ENCODE data around the gene PPP2R5D. TPM values are rescaled to one million over a fixed set of nuclear protein-coding genes. Genes with fewer than 3 reads are reported as not detected.

PPP2R5D gene
- total RNA-seq, 1 donor from 2014 or later = 26.8 TPM

GRCh38 chr6:42968126-42968701, 16.2 kb upstream of the PPP2R5D start:
- peaks cover 2% of the 10 kb centered on the region for H3K4me1 Mint-ChIP-seq
- no peaks in the 10 kb centered on the region for H3K27me3 Mint-ChIP-seq
- ChIA-PET CTCF (no interaction called here), POLR2A (no interaction called here)
- no peaks in the 10 kb centered on the region for H3K9me3 Mint-ChIP-seq
- TF ChIP-seq CTCF (IDR thresholded peaks at IDR 0.05) = no peak
- intact Hi-C loops (cut with micrococcal nuclease) = no loop called here
- no peak for DNase-seq
- peaks cover 26% of the 10 kb centered on the region for H3K36me3 Mint-ChIP-seq (ENCODE audit: low read depth)
- H3K4me3 Mint-ChIP-seq = no peak overlapping the region
- no peak for ATAC-seq (ENCODE audit: low read depth)
- H3K27ac Mint-ChIP-seq = no peak overlapping the region

GRCh38 chr6:42968783-42969182, 15.6 kb upstream of the PPP2R5D start:
- DNase-seq (no peak), ATAC-seq (ENCODE audit: low read depth) (no peak)
- ChIA-PET POLR2A (no interaction called here), CTCF (no interaction called here)
- no peak overlapping the region for H3K4me3 Mint-ChIP-seq
- H3K4me1 Mint-ChIP-seq = peaks cover 4% of the 10 kb centered on the region
- TF ChIP-seq CTCF (IDR thresholded peaks at IDR 0.05) = no peak
- intact Hi-C loops (cut with micrococcal nuclease) = no loop called here
- no peaks in the 10 kb centered on the region for H3K27me3 Mint-ChIP-seq
- no peak overlapping the region for H3K27ac Mint-ChIP-seq
- H3K9me3 Mint-ChIP-seq = no peaks in the 10 kb centered on the region
- H3K36me3 Mint-ChIP-seq (ENCODE audit: low read depth) = peaks cover 28% of the 10 kb centered on the region

- POLR2A ChIA-PET = interaction anchor here (2.0 to 2.7 kb wide), 2 partner anchors 10 to 40 kb away, joined by 6 to 7 read pairs; partner anchors contain the start of genes CNPY3 and PEX6
- Mint-ChIP-seq H3K4me3 (no peak overlapping the region), H3K27me3 (no peaks in the 10 kb centered on the region), H3K27ac (no peak overlapping the region), H3K4me1 (peaks cover 7% of the 10 kb centered on the region), H3K9me3 (no peaks in the 10 kb centered on the region), H3K36me3 (ENCODE audit: low read depth) (peaks cover 29% of the 10 kb centered on the region)
- CTCF ChIA-PET = no interaction called here
- no peak for TF ChIP-seq CTCF (IDR thresholded peaks at IDR 0.05)
- DNase-seq (no peak), ATAC-seq (ENCODE audit: low read depth) (no peak)
- intact Hi-C loops (cut with micrococcal nuclease) = no loop called here
Measured at GRCh38 chr6:42969431-42969830, 14.9 kb upstream of the PPP2R5D start.

- no peak for TF ChIP-seq CTCF (IDR thresholded peaks at IDR 0.05)
- ATAC-seq (ENCODE audit: low read depth) (no peak), DNase-seq (no peak)
- H3K27ac Mint-ChIP-seq = no peak overlapping the region
- peaks cover 7% of the 10 kb centered on the region for H3K4me1 Mint-ChIP-seq
- POLR2A ChIA-PET = interaction anchor here (2.0 to 2.7 kb wide), 2 partner anchors 9 to 41 kb away, joined by 6 to 7 read pairs; partner anchors contain the start of genes CNPY3 and PEX6
- CTCF ChIA-PET = no interaction called here
- H3K27me3 Mint-ChIP-seq = no peaks in the 10 kb centered on the region
- H3K36me3 Mint-ChIP-seq (ENCODE audit: low read depth) = peaks cover 24% of the 10 kb centered on the region
- intact Hi-C loops (cut with micrococcal nuclease) = no loop called here
- H3K9me3 Mint-ChIP-seq = no peaks in the 10 kb centered on the region
- H3K4me3 Mint-ChIP-seq = no peak overlapping the region
Measured at GRCh38 chr6:42969934-42970333, 14.4 kb upstream of the PPP2R5D start.

- ChIA-PET POLR2A (interaction anchor here (0.6 to 2.7 kb wide), 5 partner anchors 8 to 42 kb away, joined by 4 to 7 read pairs (median 4); partner anchors contain the start of genes CNPY3, PEX6 and PPP2R5D), CTCF (no interaction called here)
- H3K27ac Mint-ChIP-seq = no peak overlapping the region
- DNase-seq (no peak), ATAC-seq (ENCODE audit: low read depth) (peak; percentile 42)
- H3K4me1 Mint-ChIP-seq = peaks cover 7% of the 10 kb centered on the region
- no peaks in the 10 kb centered on the region for H3K9me3 Mint-ChIP-seq
- peaks cover 17% of the 10 kb centered on the region for H3K36me3 Mint-ChIP-seq (ENCODE audit: low read depth)
- intact Hi-C loops (cut with micrococcal nuclease) = no loop called here
- H3K4me3 Mint-ChIP-seq = no peak overlapping the region
- no peaks in the 10 kb centered on the region for H3K27me3 Mint-ChIP-seq
- TF ChIP-seq CTCF (IDR thresholded peaks at IDR 0.05) = no peak
Measured at GRCh38 chr6:42970871-42971612, 13.3 kb upstream of the PPP2R5D start.

Measured in activated B cell treated with CpG ODN at 0.5 μM for 24 hours (primary cell).